HEK293T (cell line): ENCODE results near the gene ADAMTS3.

Experiments used
- ARNT ChIP-seq: fragments of 450-650 bp; IDR thresholded peaks from 2 replicates; pipeline ENCODE4 v1.6.1; 2017; ENCODE audit warnings: mild to moderate bottlenecking
- BHLHE40 ChIP-seq: fragments of 450-650 bp; IDR thresholded peaks from 2 replicates; pipeline ENCODE4 v1.6.1; 2016; ENCODE audit warnings: mild to moderate bottlenecking, moderate library complexity, borderline replicate concordance
- CTBP1 ChIP-seq: fragments of 450-650 bp; IDR thresholded peaks from 2 replicates; pipeline ENCODE4 v1.6.1; 2016; ENCODE audit warnings: borderline replicate concordance
- ELF4 ChIP-seq: fragments of 450-650 bp; IDR thresholded peaks from 2 replicates; pipeline ENCODE4 v1.6.1; 2017; ENCODE audit warnings: antibody characterized with exemption
- FOXA1 ChIP-seq: fragments of 450-650 bp; IDR thresholded peaks from 2 replicates; pipeline ENCODE4 v1.6.1; 2016; ENCODE audit warnings: mild to moderate bottlenecking
- FOXK2 ChIP-seq: fragments of 450-650 bp; IDR thresholded peaks from 2 replicates; pipeline ENCODE4 v1.6.1; 2016; ENCODE audit warnings: mild to moderate bottlenecking
- FOXM1 ChIP-seq: fragments of 450-650 bp; IDR thresholded peaks from 2 replicates; pipeline ENCODE4 v1.6.1; 2017; ENCODE audit warnings: mild to moderate bottlenecking, borderline replicate concordance
- HDGF ChIP-seq: fragments of 450-650 bp; IDR thresholded peaks from 2 replicates; pipeline ENCODE4 v1.6.1; 2017; ENCODE audit warnings: antibody characterized with exemption, borderline replicate concordance
- NFRKB ChIP-seq: fragments of 450-650 bp; IDR thresholded peaks from 2 replicates; pipeline ENCODE4 v1.6.1; 2016; ENCODE audit warnings: mild to moderate bottlenecking, moderate library complexity
- PKNOX1 ChIP-seq: fragments of 450-650 bp; IDR thresholded peaks from 2 replicates; pipeline ENCODE4 v1.6.1; 2016
- SUZ12 ChIP-seq: fragments of 450-650 bp; IDR thresholded peaks from 2 replicates; pipeline ENCODE4 v1.6.1; 2016; ENCODE audit warnings: mild to moderate bottlenecking
- ZNF384 ChIP-seq: fragments of 450-650 bp; IDR thresholded peaks from 2 replicates; pipeline ENCODE4 v1.6.1; 2016

- no peak for TF ChIP-seq FOXA1
- no peak for TF ChIP-seq PKNOX1
- no peak for TF ChIP-seq FOXK2
- TF ChIP-seq SUZ12 = no peak
- no peak for TF ChIP-seq BHLHE40
- TF ChIP-seq ARNT = no peak
- no peak for TF ChIP-seq CTBP1
- no peak for TF ChIP-seq ELF4
- no peak for TF ChIP-seq NFRKB
- no peak for TF ChIP-seq FOXM1
- no peak for TF ChIP-seq HDGF
- no peak for TF ChIP-seq ZNF384
Observed at GRCh38 chr4:72451349-72451748, 117.7 kb downstream of the ADAMTS3 start.
